ENCODE results near the gene FFAR3.
"Not testable (repeated sequence)": the region's sequence is repeated elsewhere in the genome, so short reads cannot be mapped to it uniquely, and the experiment has no call there.

DNA sequence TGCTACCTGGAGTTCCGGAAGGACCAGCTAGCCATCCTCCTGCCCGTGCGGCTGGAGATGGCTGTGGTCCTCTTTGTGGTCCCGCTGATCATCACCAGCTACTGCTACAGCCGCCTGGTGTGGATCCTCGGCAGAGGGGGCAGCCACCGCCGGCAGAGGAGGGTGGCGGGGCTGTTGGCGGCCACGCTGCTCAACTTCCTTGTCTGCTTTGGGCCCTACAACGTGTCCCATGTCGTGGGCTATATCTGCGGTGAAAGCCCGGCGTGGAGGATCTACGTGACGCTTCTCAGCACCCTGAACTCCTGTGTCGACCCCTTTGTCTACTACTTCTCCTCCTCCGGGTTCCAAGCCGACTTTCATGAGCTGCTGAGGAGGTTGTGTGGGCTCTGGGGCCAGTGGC, 1.1 kb downstream of the FFAR3 start:
- TF ChIP-seq, protein P1, sequence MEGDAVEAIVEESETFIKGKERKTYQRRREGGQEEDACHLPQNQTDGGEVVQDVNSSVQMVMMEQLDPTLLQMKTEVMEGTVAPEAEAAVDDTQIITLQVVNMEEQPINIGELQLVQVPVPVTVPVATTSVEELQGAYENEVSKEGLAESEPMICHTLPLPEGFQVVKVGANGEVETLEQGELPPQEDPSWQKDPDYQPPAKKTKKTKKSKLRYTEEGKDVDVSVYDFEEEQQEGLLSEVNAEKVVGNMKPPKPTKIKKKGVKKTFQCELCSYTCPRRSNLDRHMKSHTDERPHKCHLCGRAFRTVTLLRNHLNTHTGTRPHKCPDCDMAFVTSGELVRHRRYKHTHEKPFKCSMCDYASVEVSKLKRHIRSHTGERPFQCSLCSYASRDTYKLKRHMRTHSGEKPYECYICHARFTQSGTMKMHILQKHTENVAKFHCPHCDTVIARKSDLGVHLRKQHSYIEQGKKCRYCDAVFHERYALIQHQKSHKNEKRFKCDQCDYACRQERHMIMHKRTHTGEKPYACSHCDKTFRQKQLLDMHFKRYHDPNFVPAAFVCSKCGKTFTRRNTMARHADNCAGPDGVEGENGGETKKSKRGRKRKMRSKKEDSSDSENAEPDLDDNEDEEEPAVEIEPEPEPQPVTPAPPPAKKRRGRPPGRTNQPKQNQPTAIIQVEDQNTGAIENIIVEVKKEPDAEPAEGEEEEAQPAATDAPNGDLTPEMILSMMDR (conservative IDR thresholded peaks at IDR 0.05; ENCODE audit: low read length): not testable (repeated sequence)
- not testable (repeated sequence) for TF ChIP-seq EZH2phosphoT487 (IDR thresholded peaks at IDR 0.05; ENCODE audit: borderline replicate concordance, low read depth, low read length)
